BLaER1 (cell line): ENCODE measurements around the gene CHST10.
"Not testable (repeated sequence)": the region's sequence is repeated elsewhere in the genome, so short reads cannot be mapped to it uniquely, and the experiment has no call there.

Source experiments
- H3K27ac ChIP-seq: shearing (Covaris generic); formaldehyde crosslinking; 2 replicates; pipeline ENCODE4 v1.8.1; 2022
- H3K27me3 ChIP-seq: shearing (Covaris generic); formaldehyde crosslinking; 2 replicates; pipeline ENCODE4 v1.8.1; 2022
- H3K36me3 ChIP-seq: shearing (Covaris generic); formaldehyde crosslinking; 2 replicates; pipeline ENCODE4 v1.8.1; 2022
- H3K4me1 ChIP-seq: shearing (Covaris generic); formaldehyde crosslinking; 2 replicates; pipeline ENCODE4 v1.8.1; 2022
- H3K4me2 ChIP-seq: shearing (Covaris generic); formaldehyde crosslinking; 2 replicates; pipeline ENCODE4 v1.8.1; 2022
- H3K4me3 ChIP-seq: shearing (Covaris generic); formaldehyde crosslinking; 2 replicates; pipeline ENCODE4 v1.8.1; 2022
- H3K9ac ChIP-seq: shearing (Covaris generic); formaldehyde crosslinking; 2 replicates; pipeline ENCODE4 v1.8.1; 2022
- H3K9me3 ChIP-seq: shearing (Covaris generic); formaldehyde crosslinking; 2 replicates; pipeline ENCODE4 v1.8.1; 2022
- H4K20me1 ChIP-seq: shearing (Covaris generic); formaldehyde crosslinking; 2 replicates; pipeline ENCODE4 v1.8.1; 2022
- Cebpa-rat ChIP-seq: shearing (Covaris generic); IDR thresholded peaks from 2 replicates; pipeline ENCODE4 v1.8.1; 2022

The CHST10 gene

GRCh38 chr2:100383954-100384353, 33.5 kb downstream of the CHST10 start:
- no peak for TF ChIP-seq Cebpa-rat
- Histone ChIP-seq H3K9ac (no peak overlapping the region), H3K4me2 (no peak overlapping the region), H4K20me1 (no peaks in the 10 kb centered on the region), H3K4me1 (peaks cover 9% of the 10 kb centered on the region; the same call in 1 of the 2 replicates), H3K9me3 (no peaks in the 10 kb centered on the region), H3K27me3 (no peaks in the 10 kb centered on the region), H3K27ac (no peak overlapping the region), H3K36me3 (no peaks in the 10 kb centered on the region), H3K4me3 (no peak overlapping the region)

DNA sequence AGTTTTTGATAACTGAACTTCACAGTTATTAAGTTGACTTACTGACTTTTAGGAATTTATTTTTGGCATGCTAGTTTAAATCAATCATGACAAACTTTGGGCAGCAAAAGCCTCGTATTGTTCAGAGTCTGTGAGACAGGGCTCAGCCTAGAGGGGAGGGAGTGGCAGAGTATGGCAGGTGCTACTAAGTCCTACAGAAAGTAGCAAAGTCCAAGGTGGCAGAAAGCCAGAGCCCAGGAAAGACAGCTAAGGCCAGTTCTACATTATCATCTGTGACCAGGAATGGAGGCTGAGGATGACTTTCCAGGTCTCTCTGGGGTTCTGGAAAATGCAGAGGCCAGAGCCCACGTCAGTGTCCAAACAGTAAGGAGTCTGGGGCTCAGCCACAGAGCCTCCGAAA, 34.2 kb downstream of the CHST10 start:
- Histone ChIP-seq H3K4me3 (no peak overlapping the region), H3K36me3 (no peaks in the 10 kb centered on the region), H3K4me1 (peaks cover 4% of the 10 kb centered on the region; the same call in 1 of the 2 replicates), H4K20me1 (no peaks in the 10 kb centered on the region), H3K4me2 (no peak overlapping the region), H3K27me3 (no peaks in the 10 kb centered on the region), H3K9me3 (no peaks in the 10 kb centered on the region), H3K9ac (no peak overlapping the region), H3K27ac (no peak overlapping the region)
- no peak for TF ChIP-seq Cebpa-rat

GRCh38 chr2:100381240-100381639, 36.2 kb downstream of the CHST10 start:
- Histone ChIP-seq H3K27ac (no peak overlapping the region), H3K27me3 (no peaks in the 10 kb centered on the region), H3K4me2 (no peak overlapping the region), H3K36me3 (no peaks in the 10 kb centered on the region), H3K4me1 (no peaks in the 10 kb centered on the region), H3K4me3 (no peak overlapping the region), H3K9ac (no peak overlapping the region), H4K20me1 (no peaks in the 10 kb centered on the region), H3K9me3 (no peaks in the 10 kb centered on the region)
- TF ChIP-seq Cebpa-rat = no peak

DNA sequence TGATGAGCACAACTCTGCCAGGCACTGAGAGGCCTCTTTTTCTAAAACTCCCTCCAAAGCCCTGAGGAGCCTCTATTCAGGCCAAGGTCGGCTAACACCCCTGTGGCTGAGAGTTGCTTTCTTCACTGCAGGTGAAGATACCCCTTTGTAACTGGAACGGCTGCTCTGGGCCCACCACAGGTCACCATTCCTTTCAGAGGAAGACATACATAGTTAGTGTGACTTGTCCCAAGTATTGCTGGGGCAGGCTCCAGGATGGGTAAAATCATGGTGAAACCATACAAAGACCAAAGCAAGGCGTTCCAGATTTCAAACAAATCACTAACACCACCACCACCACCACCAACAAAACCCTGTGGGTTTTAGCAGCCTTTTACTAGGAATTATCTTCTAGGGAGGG, 36.8 kb downstream of the CHST10 start:
- Histone ChIP-seq H3K36me3 (no peaks in the 10 kb centered on the region), H3K9me3 (no peaks in the 10 kb centered on the region), H3K4me3 (no peak overlapping the region), H3K27me3 (no peaks in the 10 kb centered on the region), H3K9ac (no peak overlapping the region), H4K20me1 (no peaks in the 10 kb centered on the region), H3K4me1 (no peaks in the 10 kb centered on the region), H3K27ac (no peak overlapping the region), H3K4me2 (no peak overlapping the region)
- no peak for TF ChIP-seq Cebpa-rat

DNA sequence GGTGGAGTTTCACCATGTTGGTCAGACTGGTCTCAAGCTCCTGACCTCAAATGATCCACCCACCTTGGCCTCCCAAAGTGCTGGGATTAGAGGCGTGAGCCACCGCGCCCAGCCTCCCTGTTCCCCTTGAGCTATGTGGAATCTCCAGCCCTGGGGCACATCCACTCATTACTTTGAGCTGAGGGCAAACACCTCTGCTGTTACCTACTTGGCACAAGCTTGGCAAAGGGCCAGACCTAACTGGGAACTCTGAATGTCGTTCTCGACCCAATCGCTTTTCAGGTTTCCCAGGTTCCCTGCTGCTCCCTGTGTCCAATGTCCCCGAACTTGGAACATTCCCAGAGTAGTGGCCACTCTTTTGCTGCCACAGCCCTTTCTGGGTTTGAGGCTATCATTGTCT, 40.6 kb downstream of the CHST10 start:
- H3K27ac ChIP-seq = no peak overlapping the region

DNA sequence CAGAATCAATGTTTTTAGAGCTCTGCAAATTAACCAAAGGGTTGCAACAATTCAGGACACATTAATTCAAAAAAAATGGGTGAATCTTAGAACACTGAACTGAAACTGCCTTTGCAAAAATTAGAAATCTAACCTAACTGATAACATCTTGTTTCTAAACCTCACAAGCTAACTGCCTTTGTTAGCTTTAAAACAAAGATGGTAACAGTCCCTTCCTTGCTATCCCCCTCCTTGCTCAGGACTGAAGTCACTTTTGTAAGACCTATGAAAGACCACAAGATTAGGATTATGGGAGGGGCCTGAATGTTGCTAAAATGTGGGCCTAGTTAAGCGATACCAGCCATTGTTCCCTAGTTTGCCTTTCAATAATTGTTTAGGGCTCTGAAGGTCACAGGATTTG, 50.3 kb downstream of the CHST10 start:
- peaks cover 33% of the 10 kb centered on the region for H3K9me3 ChIP-seq
- no peak overlapping the region for H3K4me2 ChIP-seq
- no peak overlapping the region for H3K27ac ChIP-seq

More for the DNA sequence above, 40.6 kb downstream of the CHST10 start:
- H4K20me1 ChIP-seq = no peaks in the 10 kb centered on the region
- no peak overlapping the region for H3K9ac ChIP-seq
- no peak overlapping the region for H3K4me3 ChIP-seq
- peaks cover 5% of the 10 kb centered on the region; the same call in 1 of the 2 replicates for H3K9me3 ChIP-seq
- no peaks in the 10 kb centered on the region for H3K27me3 ChIP-seq
- H3K4me2 ChIP-seq = no peak overlapping the region
- no peak for TF ChIP-seq Cebpa-rat
- H3K4me1 ChIP-seq = no peaks in the 10 kb centered on the region
- H3K36me3 ChIP-seq = no peaks in the 10 kb centered on the region

GRCh38 chr2:100365434-100365833, 52.0 kb downstream of the CHST10 start:
- Histone ChIP-seq H4K20me1 (no peaks in the 10 kb centered on the region), H3K4me3 (no peak overlapping the region), H3K4me2 (no peak overlapping the region), H3K9ac (no peak overlapping the region), H3K27ac (no peak overlapping the region), H3K27me3 (no peaks in the 10 kb centered on the region), H3K36me3 (no peaks in the 10 kb centered on the region), H3K9me3 (peaks cover 40% of the 10 kb centered on the region), H3K4me1 (peaks cover 8% of the 10 kb centered on the region; the same call in 1 of the 2 replicates)
- no peak for TF ChIP-seq Cebpa-rat

More for the DNA sequence above, 50.3 kb downstream of the CHST10 start:
- no peak for TF ChIP-seq Cebpa-rat
- Histone ChIP-seq H3K36me3 (no peaks in the 10 kb centered on the region), H3K27me3 (no peaks in the 10 kb centered on the region), H4K20me1 (no peaks in the 10 kb centered on the region), H3K4me3 (no peak overlapping the region), H3K9ac (no peak overlapping the region), H3K4me1 (peaks cover 8% of the 10 kb centered on the region; the same call in 1 of the 2 replicates)

DNA sequence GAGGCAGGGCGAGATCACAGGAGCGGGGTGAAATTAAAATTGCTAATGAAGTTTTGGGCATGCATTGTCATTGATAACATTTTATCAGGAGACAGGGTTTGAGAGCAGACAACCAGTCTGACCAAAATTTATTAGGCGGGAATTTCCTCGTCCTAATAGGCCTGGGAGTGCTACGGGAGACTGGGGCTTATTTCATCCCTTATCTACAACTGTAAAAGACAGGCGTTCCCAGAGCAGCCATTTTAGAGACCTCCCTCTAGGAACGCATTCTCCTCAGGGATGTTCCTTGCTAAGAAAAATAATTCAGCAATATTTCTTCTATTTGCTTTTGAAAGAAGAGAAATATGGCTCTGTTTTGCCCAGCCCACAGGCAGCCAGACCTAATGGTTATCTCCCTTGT, 55.2 kb downstream of the CHST10 start:
- H3K4me2 ChIP-seq, H3K36me3 ChIP-seq: not testable (repeated sequence)

DNA sequence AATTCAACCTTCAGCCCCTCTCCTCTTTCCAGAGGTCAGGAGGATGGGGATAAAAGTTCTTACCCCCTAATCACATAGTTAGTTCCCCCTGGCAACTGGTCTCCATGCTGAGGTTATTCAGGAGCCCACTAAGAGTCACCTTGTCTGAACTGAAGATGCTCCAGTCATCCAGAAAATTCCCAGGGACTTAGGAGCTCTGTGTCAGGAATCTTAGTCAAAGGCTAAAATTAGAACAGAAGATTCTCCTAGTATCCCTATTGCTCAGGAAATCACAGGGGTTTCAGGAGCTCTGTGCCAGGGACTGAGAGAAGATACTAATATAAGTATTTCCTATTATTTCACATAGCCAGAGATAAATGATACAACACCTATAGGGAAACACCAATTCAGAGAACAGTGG, 57.9 kb downstream of the CHST10 start:
- H3K4me2 ChIP-seq = no peak overlapping the region
- H3K9ac ChIP-seq = no peak overlapping the region
- TF ChIP-seq Cebpa-rat = no peak
- no peaks in the 10 kb centered on the region for H3K36me3 ChIP-seq
- H3K9me3 ChIP-seq = peaks cover 35% of the 10 kb centered on the region
- H3K4me3 ChIP-seq = no peak overlapping the region
- H3K27me3 ChIP-seq = no peaks in the 10 kb centered on the region
- no peaks in the 10 kb centered on the region for H4K20me1 ChIP-seq
- no peaks in the 10 kb centered on the region for H3K4me1 ChIP-seq
- H3K27ac ChIP-seq = no peak overlapping the region

More for the DNA sequence above, 55.2 kb downstream of the CHST10 start:
- not testable (repeated sequence) for H3K4me1 ChIP-seq, H3K27ac ChIP-seq, H3K9ac ChIP-seq, H4K20me1 ChIP-seq, H3K27me3 ChIP-seq, H3K4me3 ChIP-seq
- H3K9me3 ChIP-seq = peaks cover 27% of the 10 kb centered on the region

GRCh38 chr2:100358554-100358953, 58.9 kb downstream of the CHST10 start:
- no peaks in the 10 kb centered on the region for H3K36me3 ChIP-seq
- peaks cover 35% of the 10 kb centered on the region for H3K9me3 ChIP-seq
- no peaks in the 10 kb centered on the region for H4K20me1 ChIP-seq
- H3K4me1 ChIP-seq = no peaks in the 10 kb centered on the region
- no peak overlapping the region for H3K4me2 ChIP-seq
- TF ChIP-seq Cebpa-rat = no peak
- no peaks in the 10 kb centered on the region for H3K27me3 ChIP-seq
- H3K9ac ChIP-seq = no peak overlapping the region
- H3K27ac ChIP-seq = no peak overlapping the region
- H3K4me3 ChIP-seq = no peak overlapping the region

DNA sequence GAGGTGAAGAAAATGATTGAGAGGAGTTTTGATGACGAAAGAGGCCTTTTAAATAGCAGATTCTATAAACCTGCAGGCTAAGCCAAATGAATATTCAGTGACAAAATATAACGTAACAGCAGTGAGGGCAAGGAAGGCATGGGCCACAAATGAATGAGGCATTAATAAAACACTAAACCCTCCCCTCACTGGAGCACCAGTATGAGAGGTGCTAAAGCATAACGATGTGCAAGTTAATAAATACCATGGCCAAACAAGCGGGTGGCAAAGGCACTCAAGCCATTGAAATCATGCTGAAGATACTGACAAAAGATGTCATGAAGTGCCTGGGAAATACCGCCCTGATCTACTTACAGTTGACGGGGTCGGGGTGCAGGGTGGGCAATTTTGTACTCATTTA, 64.9 kb downstream of the CHST10 start:
- Histone ChIP-seq H3K27me3 (no peaks in the 10 kb centered on the region), H4K20me1 (no peaks in the 10 kb centered on the region), H3K4me3 (no peak overlapping the region), H3K27ac (no peak overlapping the region), H3K36me3 (no peaks in the 10 kb centered on the region), H3K9ac (no peak overlapping the region), H3K4me1 (no peaks in the 10 kb centered on the region), H3K4me2 (no peak overlapping the region), H3K9me3 (peaks cover 33% of the 10 kb centered on the region)
- no peak for TF ChIP-seq Cebpa-rat
